ENCODE measurements around the gene FYTTD1.
"Not testable (repeated sequence)": the region's sequence is repeated elsewhere in the genome, so short reads cannot be mapped to it uniquely, and the experiment has no call there.

The FYTTD1 gene, protein sequence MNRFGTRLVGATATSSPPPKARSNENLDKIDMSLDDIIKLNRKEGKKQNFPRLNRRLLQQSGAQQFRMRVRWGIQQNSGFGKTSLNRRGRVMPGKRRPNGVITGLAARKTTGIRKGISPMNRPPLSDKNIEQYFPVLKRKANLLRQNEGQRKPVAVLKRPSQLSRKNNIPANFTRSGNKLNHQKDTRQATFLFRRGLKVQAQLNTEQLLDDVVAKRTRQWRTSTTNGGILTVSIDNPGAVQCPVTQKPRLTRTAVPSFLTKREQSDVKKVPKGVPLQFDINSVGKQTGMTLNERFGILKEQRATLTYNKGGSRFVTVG

DNA sequence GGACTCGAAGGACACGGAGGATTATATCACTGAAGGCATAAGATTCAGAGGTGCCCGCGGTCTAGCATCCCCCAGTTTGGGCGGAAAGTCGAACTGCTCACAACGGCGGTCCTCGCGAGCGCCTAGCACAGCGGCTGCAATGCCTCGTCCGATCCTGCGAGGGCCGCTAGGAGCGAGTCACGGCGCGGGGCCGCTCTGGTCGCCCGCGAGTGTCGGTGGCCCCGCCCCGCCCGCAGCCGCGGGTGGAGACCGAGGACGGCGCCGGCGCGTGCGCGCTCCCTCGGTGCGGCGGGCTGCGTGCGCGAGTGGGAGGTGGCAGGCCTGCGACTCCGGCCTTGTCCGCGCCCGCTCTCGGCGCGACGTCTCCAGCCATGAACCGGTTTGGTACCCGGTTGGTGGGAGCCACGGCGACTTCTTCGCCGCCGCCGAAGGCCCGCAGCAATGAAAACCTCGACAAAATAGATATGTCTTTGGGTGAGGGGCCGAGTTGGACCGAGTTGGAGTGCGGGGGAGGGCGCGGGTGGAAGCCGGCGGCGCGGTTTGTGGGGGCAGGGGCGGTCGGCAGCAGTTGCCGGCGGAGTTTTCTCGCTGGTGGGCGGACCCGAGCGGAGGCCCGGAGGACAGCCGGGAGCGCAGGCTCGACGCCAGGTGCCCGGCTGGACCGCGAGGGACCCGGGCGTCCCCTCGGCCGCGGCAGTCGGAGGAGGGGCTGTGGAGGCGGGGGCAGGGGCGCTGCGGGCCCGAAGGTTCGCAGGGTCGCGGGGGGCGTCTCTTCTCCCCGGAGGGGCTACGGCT lies at the start of gene FYTTD1:
TSS of gene FYTTD1 (plus strand) at position 283 of the 795 bp plus-strand sequence. CDS start at position 372, 89 bp downstream.
- DNase-seq = peak; percentile 90

DNA sequence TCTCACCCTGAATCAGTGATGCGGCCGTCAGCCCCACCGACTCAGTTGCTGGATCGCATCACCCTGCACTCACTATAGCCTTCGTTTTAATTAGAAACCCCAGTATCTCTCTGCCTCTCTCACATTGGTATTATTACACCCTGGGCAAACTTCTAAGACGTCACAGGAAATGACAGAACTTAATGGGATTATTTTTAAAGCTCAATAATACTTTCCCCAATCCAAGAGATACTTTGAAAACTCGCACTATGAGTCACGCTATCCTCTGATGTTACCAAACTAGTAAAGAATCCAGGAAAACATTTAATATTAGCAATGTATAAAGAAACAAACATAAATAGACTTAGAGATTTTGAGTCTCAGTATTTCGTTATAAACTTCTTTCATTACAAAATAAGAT lies 49.6 kb upstream of the FYTTD1 start:
- DNase-seq = no peak

DNA sequence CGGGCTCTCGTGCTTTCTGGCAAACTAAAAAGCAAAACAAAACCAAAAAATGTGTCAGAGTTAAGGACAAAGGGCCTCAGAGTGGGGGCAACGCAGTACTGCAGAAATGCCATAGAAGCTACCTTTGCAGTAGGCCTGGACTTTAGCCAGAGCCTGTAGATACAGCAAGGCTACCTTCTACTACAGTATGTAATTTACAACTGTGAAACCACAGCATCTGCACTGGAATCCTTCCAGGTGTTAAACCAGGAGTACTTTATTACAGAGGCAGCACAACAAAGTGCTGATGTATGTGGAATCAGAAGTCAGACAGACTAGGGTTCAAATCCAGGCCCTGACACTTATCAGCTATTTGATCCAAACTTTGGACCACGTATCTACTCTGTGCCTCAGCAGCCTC lies 47.8 kb upstream of the FYTTD1 start:
- DNase-seq = no peak

DNA sequence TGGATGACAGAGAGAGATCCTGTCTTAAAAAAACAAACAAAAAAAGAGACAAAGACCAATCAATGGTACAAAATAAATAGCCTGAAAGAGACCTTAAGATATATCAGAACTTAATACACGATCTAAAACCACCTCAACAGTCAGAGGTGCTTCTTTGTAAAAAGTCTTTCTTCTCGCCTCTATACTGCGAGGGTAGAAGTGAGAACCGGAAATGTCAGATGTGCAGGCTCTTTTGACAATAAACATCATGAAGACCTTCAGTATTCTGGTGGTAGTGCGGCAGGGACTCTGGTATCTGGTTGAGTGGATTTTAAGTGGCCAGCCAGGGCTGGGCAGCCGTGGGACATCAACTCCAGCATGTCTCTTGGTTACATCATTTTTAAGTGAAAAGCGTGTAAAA lies 43.0 kb upstream of the FYTTD1 start:
- no peak for DNase-seq

DNA sequence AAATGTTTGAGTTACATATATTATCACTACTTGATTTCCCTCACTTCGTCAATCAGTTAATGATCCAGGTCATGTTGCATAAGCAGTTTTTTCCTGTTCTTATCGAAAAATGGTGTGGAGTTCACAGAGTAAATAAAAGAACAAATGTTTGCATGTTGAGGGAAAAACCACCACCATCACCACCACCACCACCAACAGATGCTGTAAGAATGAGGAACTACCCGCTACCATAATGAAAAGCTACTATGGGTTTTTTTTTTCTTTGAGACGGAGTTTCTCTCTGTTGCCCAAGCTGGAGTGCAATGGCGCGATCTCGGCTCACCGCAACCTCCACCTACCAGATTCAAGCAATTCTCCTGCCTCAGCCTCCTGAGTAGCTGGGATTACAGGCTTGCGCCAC lies 40.5 kb upstream of the FYTTD1 start:
- peak; percentile 25 for DNase-seq

DNA sequence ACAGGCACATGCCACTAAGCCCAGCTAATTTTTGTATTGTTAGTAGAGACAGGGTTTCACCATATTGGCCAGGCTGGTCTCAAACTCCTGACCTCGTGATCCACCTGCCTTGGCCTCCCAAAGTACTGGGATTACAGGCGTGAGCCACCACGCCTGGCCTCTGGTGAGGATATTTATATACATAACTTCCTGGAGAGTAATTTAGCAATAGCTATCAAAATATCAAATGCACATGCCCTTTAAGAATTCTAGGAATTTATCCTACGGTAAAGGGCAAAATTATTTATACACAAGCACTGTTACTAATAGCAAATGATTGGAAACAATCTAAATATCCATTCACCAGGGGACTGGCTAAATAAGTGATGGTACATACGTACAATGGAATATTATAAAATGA lies 38.7 kb upstream of the FYTTD1 start:
- not testable (repeated sequence) for DNase-seq

DNA sequence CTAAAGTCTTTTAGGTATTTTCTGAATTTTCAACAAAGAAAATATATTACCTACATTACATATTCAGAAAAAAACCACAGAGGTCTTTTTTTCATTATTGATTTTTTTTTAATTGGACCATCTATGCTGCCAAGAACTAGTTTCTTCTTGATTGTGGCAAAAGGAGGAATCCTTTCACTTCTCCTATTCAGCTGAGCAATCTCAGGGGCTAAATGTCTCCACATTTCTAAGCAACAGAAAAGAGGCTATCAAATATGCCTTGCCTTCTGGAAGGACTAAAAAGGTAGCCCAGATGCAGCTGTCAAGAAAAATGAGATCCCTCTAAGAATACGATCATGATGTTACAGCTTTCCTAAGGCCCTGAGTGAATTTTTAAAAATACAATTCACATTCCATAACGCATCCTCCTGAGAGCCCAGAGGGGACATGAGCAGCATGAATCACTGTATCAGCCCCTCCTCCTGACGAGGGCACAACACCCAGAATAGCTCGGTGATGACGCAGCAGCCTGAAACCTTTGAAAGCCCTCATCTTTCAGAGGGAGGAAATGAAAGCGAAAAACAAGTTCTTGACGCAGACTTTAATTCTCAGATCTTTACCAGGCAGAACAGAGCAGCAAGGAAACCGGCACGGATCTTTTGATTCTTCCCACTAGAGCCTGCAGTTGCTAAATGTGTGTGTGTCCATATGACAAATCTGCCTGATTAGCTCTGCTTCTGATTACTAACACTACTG lies 37.5 kb upstream of the FYTTD1 start:
- peak; percentile 71 for DNase-seq

DNA sequence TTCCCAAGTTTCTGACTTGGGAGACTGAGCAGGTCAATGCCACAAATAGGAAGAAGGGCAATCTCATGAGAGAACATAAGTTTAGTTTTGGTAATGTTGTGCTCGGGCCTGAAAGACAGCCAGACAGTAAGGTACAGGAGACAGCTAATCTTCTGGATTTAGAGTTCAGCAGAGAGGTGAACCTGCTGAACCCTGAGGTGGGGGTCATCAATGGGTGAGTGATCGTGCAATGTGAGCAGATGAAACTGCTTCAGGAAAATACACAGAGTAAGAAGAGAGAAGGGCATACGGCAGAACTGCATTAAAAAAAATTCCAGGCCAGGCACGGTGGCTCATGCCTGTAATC lies 36.2 kb upstream of the FYTTD1 start:
- no peak for DNase-seq

DNA sequence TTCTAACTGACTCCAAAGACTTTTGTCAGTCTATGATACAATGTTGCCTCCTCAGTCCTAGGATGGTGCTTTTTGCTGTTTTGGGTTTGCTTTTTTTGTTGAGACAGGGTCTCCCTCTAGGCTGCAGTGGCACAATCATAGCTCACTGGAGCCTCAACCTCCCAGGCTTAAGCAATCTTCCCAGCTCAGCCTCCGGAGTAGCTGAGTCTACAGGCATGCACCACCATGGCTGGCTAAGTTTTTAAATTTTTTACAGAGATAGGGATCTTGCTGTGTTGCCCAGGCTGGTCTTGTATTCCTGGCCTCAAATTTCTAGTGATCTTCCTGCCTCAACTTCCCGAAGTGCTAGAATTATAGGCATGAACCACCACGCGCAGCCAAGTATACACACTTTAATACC lies 35.4 kb upstream of the FYTTD1 start:
- no peak for DNase-seq

DNA sequence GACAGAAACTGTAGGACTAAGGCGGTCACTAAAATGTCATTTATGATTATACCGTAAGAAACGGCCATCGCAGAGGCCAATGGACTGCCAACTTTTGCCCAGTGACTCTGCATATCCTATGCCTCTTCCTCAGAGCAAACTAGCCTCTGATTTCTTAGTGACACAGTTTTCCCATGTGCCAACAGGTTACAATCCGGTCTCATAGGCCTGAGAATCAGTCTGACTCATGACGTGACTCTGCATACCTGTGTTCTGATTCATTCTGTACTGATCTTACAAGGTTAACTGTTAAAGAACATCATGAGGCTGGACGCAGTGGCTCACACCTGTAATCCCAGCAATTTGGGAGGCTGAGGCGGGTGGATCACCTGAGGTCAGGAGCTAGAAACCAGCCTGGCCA lies 30.8 kb upstream of the FYTTD1 start:
- DNase-seq = no peak

DNA sequence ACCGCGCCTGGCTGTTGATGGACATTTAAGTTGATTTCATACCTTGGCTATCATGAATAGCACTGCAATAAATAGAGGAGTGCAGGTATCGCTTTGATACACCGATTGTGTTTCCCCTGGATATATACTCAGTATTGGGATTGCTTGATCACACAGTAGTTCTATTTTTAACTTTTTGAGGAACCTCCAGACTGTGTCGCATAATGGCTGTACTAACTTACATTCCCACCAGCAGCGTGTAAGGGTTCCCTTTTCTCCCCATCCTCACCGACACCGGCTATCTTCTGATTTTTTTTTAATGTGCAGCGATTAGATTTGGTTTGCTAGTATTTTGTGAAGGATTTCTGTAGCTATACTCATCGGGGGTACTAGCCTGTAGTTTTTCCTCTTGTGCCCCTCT lies 29.0 kb upstream of the FYTTD1 start:
- no peak for DNase-seq

DNA sequence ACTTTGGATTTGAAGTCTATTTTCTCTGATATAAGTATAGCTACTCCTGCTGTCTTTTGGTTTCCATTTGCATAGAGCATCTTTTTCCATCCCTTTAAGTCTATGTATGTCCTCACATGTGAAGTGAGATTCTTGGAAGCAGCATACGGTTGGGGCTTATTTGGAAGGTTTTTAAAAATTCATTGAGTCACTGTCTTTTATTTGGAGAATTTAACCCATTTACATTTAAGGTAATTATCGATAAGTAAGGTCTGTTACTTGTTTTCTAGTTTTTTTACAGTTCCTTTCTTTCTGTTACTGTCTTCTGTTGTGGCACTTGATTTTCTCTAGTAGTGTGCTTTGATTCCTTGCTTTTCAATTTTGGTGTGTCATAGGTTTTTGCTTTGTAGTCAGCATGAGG lies 26.9 kb upstream of the FYTTD1 start:
- no peak for DNase-seq

DNA sequence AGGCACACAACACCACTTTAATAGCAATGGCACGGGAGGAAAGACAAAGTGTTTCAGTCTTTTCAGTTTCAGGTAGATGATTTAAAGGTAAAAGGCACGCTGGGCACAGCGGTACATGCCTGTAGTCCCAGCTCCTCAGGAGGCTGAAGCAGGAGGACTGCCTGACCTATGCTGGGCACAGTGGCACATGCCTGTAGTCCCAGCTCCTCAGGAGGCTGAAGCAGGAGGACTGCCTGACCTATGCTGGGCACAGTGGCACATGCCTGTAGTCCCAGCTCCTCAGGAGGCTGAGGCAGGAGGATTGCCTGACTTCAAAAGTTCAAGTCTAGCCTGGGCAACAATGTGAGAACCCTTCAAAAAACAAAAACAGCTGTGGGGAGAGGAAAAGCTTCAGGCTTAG lies 21.8 kb upstream of the FYTTD1 start:
- DNase-seq = not testable (repeated sequence)

DNA sequence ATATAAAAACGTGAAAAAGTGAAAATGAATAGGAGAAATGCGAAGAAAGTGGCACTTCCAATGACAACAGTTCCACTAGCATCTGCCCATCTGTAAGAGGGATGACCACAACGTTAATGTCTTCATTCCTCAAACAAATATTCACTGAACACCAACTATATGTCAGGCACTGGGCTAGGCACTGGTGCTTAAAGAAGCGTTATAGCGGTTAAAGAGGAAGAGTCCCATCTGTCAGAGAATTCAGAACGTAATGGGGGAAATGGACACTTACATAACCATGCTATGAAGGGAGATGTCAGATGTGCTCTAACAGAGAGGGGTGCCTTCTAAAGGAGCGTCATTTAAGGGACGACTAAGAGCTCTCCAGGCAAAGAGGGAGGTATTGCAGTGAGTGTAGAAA lies 21.2 kb upstream of the FYTTD1 start:
- no peak for DNase-seq

DNA sequence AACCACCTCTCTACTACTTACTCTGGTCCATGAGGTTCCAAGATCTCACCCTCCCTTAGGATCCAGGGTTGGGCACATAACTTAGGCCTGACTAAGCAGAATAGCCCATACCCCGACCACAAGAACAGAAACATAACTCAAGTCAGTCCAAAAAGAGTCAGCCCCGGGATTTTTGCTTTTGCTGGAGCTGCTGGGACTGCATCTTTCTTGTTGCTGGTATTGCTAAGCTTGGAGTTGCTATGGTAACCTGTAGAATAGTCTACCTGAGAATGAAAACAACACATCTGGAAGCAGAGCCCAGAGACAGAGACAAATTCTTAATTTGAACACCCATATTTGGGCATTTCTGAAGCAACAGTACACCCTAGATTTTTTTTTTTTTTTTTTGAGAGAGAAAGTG lies 19.5 kb upstream of the FYTTD1 start:
- DNase-seq = no peak

DNA sequence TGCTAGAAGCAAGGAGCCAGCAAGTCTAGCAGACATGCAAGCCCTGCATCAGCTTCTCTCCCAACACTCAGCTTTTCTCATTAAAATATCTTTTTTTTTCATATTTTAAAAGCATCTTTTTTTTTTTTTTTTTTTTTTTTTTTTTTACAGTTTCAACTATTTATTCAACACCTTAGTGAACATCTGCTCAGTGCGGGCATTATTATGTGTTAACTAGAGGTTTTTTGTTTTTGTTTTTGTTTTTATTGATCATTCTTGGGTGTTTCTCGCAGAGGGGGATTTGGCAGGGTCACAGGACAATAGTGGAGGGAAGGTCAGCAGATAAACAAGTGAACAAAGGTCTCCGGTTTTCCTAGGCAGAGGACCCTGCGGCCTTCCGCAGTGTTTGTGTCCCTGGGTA lies 18.9 kb upstream of the FYTTD1 start:
- not testable (repeated sequence) for DNase-seq

DNA sequence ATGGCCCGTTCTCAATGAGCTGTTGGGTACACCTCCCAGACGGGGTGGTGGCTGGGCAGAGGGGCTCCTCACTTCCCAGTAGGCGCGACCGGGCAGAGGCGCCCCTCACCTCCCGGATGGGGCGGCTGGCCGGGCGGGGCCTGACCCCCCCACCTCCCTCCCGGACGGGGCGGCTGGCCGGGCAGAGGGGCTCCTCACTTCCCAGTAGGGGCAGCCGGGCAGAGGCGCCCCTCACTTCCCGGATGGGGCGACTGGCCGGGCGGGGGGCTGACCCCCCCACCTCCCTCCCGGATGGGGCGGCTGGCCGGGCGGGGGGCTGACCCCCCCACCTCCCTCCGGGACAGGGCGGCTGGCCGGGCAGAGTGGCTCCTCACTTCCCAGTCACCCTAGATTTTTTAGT lies 18.2 kb upstream of the FYTTD1 start:
- DNase-seq = not testable (repeated sequence)

DNA sequence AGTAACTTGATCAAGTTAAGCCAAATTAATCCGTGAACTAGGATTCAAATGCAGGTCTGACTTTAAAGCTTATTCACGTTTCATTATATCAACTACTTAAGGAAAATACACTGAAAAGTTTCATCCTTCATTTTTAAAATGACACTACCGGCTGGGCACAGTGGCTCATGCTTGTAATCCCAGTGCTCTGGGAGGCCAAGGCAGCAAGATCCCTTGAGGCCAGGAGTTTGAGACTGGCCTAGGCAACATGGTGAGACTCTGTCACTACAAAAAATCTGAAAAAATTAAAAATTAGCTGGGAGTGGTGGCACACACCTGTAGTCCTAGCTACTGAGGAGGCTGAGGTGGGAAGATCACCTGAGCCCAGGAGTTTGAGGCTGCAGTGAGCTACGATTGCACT lies 16.6 kb upstream of the FYTTD1 start:
- no peak for DNase-seq

DNA sequence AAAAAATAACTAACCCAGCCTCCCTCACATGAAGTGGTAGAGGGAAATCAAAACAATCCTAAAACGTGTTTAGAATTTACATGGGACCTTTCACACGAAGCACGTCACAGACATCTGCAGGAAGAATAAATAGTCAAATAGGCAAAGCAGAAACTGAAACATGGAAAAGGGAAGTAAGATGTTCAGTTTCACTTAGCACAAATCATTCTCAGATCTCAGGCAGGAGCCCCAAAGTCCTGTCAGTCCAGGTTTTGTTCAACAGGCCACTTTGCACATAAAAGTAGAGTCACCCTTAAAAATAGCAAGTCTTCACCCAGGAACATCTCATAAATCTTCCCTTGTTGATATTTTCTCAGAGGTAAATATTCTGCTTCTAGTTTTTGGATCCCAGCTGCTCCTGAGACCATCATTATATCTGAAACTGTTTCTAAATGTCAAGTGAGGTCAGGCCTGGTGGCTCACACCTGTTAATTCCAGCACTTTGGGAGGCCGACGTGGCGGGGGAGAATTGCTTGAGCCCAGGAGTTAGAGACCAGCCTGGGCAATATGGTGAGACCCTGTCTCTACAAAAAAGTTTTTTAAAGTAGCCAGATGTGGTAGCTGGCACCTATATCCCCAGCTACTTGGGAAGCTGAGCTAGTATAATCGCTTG lies 14.9 kb upstream of the FYTTD1 start:
- no peak for DNase-seq

DNA sequence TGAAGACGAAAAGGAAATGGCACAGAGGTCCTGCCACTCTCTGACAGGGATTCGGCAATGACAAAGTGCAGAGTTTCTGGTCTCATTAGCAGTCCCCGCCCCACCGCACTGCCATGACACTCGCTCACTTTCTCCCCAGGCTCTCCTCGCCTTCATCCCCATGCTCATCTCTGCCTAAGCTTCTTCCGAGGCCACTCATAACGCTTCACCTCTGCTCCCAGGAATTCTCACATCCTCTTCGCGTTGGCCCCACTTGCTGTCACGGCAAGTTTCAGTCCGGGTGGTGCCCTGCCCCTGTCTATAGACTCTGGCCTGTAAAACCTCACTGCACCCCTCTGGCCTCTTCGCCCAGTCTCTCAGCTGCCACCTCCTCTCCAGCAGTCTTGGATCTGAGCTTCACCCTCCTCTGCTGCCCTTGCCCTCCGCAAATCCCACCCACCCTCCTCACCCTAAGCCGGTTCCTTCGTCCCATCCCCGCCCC lies 13.6 kb upstream of the FYTTD1 start:
- no peak for DNase-seq

DNA sequence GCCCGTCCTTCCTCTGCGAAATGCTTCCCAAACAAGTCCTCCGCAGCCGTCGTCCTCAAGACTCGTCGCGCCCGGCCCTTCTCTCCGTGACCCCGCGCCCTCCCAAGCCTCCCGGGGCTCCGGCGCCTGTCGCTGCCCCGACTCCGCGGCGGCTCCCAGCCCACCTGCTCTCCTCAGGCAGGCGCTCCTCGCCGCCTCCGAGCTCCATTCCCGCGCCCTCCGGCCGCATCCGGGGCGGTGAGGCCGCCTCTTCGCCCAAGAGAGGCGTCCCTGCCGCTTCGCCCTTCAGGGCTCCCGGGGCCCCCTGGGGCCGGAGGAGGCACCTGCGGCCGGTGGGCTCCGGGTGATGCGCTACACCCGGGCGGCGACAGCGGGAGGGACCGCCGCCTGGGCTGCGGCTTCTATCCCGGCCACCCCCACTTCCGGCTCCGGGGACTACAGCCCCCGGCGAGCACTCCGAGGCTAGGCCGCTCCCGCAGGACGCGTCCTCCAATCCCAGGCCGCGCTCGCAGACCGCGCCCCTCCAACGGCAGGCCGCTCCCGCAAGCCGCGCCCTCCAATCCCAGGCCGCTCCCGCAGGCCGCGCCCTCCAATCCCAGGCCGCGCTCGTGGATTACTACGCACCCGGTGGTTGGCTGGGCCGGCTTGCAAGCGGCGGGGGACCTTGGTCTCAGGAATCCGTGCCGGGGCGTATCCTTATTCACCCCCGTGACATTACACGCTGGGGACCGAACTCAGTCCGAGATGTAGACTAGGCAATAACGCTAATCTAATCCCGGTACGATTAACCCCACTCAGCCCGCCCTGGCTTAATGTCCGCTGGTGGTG lies 13.0 kb upstream of the FYTTD1 start, which contains the start of gene RUBCN:
TSS of gene RUBCN (minus strand) at position 414 of the 828 bp plus-strand sequence. CDS start at position 229, 185 bp downstream.
- peak; percentile 97 for DNase-seq

DNA sequence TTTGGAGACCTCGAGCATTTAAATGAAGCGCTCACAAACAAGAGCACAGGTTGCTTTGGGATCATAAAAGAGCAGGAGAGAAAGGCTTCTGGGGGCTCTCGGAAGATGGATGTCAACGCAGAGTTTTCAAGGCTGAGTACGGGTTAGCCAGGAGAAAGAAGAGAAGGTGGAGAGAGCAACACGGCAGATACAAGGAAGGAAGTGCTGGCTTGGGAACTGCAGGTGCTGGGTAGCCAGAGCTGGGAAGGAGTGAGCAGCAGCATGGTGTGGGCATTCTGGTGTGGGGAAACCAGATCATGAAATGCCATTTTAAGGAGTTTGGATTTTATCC lies 12.4 kb upstream of the FYTTD1 start:
- no peak for DNase-seq
